Measurements from ENCODE around the gene LHFPL2.
A peak's percentile ranks its signal among the peaks of the same experiment; 100 is the strongest.

LHFPL2 gene

DNA sequence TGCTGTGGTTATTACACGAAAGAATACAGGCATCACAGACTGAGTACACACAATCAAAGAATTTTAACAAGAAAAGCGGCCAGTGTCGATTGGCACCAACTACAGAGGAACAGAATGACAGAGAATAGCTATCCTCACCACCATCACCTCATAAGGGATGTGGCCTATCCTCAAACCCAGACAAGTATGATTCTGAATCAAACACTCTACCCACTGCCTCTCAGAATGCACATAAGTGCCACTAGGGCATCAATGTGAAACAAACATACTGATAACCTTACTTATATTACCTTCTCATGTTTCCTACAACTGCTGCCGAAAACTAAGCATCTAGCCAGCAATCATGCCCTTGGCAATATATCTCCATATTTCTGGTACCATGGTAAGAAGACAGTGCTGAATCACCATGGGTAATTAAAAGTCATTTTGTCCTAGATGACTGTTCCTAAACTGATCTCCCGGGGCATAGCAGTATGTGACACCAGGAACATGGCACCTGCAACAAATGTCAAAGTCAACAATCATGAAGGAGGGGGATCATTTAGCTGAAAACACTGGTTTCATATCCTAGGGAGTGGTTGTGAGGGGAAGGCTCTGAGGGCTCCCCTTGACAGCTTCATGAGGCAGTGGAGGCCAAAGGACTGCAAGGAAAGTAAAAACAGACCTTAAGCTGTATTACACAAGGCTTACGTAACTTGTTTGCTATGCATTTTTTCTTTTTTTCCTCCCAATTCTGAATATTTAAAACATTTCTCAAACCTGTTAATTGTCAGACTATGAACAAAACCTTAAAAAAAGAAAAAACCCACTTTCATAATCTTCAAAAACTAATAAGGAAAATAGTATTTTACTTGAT, 88.3 kb downstream of the LHFPL2 start:
- Histone ChIP-seq H3K4me1 (ENCODE audit: control insufficient read depth, insufficient read depth, low read length, unreplicated experiment) (no peaks in the 10 kb centered on the region), H2AFZ (ENCODE audit: low read length, unreplicated experiment) (no peak overlapping the region), H3K27ac (ENCODE audit: low read depth, low read length) (no peak overlapping the region), H3K4me3 (ENCODE audit: low read depth, low read length) (no peak overlapping the region), H3K36me3 (ENCODE audit: insufficient read depth, low read length) (peaks cover 13% of the 10 kb centered on the region), H3K79me2 (ENCODE audit: control insufficient read depth, insufficient read depth, low read length, unreplicated experiment) (no peaks in the 10 kb centered on the region), H3K27me3 (ENCODE audit: insufficient read depth, low read length) (no peaks in the 10 kb centered on the region)

DNA sequence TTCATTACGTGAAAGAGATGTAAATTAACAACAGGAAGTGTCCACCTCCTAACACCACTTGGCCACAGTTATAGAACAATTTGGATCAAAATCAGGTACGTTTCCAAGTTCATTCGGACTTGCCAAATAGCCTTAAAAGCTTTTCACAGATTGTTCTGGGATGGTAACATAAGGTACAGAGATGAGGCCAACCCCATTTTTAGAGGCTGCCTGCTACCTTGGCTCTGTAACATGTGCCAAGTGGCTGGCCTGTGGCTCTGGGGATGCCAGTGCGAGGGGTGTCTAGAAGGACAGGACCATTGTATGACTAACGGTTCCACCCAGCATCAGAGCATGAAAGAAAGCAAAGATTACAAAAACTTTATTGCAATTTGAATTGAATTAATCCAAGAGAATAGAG, 91.0 kb downstream of the LHFPL2 start:
- Histone ChIP-seq H3K36me3 (ENCODE audit: insufficient read depth, low read length) (peaks cover 5% of the 10 kb centered on the region; the same call in 1 of the 2 replicates), H2AFZ (ENCODE audit: low read length, unreplicated experiment) (no peak overlapping the region), H3K27ac (ENCODE audit: low read depth, low read length) (no peak overlapping the region), H3K27me3 (ENCODE audit: insufficient read depth, low read length) (no peaks in the 10 kb centered on the region), H3K79me2 (ENCODE audit: control insufficient read depth, insufficient read depth, low read length, unreplicated experiment) (no peaks in the 10 kb centered on the region), H3K4me1 (ENCODE audit: control insufficient read depth, insufficient read depth, low read length, unreplicated experiment) (no peaks in the 10 kb centered on the region), H3K4me3 (ENCODE audit: low read depth, low read length) (no peak overlapping the region)

DNA sequence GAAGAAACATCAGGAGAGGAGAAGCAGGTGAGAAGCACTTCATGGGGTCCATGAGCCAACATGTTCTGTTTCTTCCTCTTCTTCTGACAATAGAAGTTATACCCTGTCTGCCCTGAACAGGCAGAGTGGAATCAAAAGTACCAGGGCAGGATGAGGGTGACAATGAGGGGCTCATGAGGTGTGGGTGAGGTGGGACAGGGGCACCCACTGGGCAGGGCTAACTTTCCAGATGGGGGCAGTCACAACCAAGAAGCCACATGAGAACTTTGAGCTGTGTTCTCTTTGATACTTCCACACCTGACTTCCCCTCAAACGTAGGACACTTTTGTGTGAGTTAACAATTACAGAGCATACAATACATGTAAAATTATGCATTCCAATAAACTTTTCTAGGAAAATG, 92.7 kb downstream of the LHFPL2 start:
- no peak overlapping the region for H2AFZ ChIP-seq (ENCODE audit: low read length, unreplicated experiment)
- no peaks in the 10 kb centered on the region for H3K27me3 ChIP-seq (ENCODE audit: insufficient read depth, low read length)
- no peaks in the 10 kb centered on the region for H3K79me2 ChIP-seq (ENCODE audit: control insufficient read depth, insufficient read depth, low read length, unreplicated experiment)
- H3K4me1 ChIP-seq (ENCODE audit: control insufficient read depth, insufficient read depth, low read length, unreplicated experiment) = peaks cover 4% of the 10 kb centered on the region
- H3K4me3 ChIP-seq (ENCODE audit: low read depth, low read length) = no peak overlapping the region
- H3K36me3 ChIP-seq (ENCODE audit: insufficient read depth, low read length) = peaks cover 5% of the 10 kb centered on the region; the same call in 1 of the 2 replicates
- H3K27ac ChIP-seq (ENCODE audit: low read depth, low read length) = no peak overlapping the region

DNA sequence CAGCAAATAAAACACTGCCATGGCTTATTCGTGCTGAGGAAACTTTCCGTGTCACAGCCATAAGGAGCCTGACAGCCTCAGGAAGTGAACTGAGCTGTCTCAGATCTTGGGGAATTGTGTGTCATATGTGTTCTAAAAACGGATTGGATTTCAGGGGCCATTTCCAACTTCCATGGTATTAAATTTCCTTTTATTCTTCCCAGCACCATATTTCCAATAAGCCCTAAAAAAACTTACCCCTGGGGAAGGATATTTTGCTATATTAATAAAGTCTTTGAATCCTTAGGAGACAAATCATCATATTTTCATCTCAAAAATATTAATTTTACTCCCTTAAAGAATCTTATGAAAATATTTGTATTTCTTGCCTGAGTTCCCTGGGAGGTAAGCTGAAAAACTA, 93.9 kb downstream of the LHFPL2 start:
- no peaks in the 10 kb centered on the region for H3K79me2 ChIP-seq (ENCODE audit: control insufficient read depth, insufficient read depth, low read length, unreplicated experiment)

DNA sequence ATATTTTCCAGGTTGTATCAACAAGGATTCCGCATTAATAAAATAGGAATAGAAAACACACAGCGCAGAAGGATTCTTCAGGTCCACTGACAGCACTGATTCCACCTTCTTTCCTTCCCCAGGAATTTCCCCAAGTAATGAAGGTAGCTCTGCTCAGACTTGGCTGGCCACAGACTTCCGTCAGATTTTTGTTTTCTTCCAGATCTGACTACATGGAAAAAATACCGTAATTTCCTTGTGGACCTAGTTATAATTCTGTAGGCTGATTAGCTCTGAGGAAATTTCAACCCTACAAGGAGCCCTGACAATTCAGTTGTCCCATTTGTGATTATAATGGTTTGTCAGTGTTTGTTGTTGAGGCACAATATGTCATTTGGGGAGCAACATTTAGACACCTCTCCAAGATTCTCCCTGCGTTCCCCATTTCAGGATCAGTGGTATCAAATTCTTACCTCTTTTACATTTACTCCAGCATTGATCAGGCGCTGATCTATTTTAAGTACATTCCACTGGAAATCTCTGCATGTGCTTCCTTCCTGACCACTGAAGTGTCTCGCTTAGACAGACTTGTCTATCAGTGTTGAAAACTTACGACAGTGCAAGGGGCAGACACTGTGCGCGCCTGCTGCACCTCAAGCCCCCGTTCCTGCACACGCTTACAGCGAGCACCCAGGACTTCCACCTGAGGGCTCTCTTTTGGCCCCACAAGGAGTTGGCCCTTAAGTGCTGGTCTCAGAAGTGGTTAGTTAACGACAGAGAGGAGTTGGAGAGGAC, 94.8 kb downstream of the LHFPL2 start:
- peaks cover 5% of the 10 kb centered on the region; the same call in 1 of the 2 replicates for H3K36me3 ChIP-seq (ENCODE audit: insufficient read depth, low read length)
- H3K79me2 ChIP-seq (ENCODE audit: control insufficient read depth, insufficient read depth, low read length, unreplicated experiment) = no peaks in the 10 kb centered on the region
- no peak overlapping the region for H3K27ac ChIP-seq (ENCODE audit: low read depth, low read length)
- peaks cover 15% of the 10 kb centered on the region for H3K4me1 ChIP-seq (ENCODE audit: control insufficient read depth, insufficient read depth, low read length, unreplicated experiment)
- no peak overlapping the region for H3K4me3 ChIP-seq (ENCODE audit: low read depth, low read length)
- H2AFZ ChIP-seq (ENCODE audit: low read length, unreplicated experiment) = no peak overlapping the region
- H3K27me3 ChIP-seq (ENCODE audit: insufficient read depth, low read length) = no peaks in the 10 kb centered on the region

More for the DNA sequence above, 93.9 kb downstream of the LHFPL2 start:
- Histone ChIP-seq H3K36me3 (ENCODE audit: insufficient read depth, low read length) (peaks cover 5% of the 10 kb centered on the region; the same call in 1 of the 2 replicates), H3K4me3 (ENCODE audit: low read depth, low read length) (no peak overlapping the region), H2AFZ (ENCODE audit: low read length, unreplicated experiment) (no peak overlapping the region), H3K27ac (ENCODE audit: low read depth, low read length) (no peak overlapping the region), H3K4me1 (ENCODE audit: control insufficient read depth, insufficient read depth, low read length, unreplicated experiment) (peaks cover 7% of the 10 kb centered on the region), H3K27me3 (ENCODE audit: insufficient read depth, low read length) (no peaks in the 10 kb centered on the region)

DNA sequence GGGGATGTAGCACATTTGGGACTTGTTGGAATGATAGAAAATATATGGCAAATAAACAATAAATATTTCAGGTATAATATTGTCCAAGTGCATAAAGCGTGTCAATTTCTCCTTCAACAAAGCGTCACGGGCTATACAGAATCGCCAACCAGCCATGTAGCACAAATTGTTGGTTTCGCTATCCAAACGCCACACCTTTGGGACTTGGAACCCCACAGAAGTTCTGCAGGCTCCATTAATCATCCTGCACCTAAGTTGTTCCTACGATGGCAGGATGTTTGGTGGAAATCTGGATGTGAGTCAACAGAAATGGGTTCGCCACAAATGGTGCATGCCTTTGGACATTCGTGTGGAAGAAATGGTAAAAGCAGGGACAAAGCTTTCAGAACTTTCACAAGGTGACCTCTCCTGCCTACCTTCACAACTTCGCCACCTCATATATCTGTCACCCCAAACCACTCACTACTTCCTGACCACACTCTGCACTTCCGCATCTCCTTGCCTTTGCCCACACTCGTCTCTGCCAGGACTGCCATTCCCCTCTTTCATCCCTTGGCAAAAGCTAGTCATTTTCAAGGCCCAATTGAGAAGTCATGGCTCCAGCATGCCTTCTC, 95.7 kb downstream of the LHFPL2 start:
- Histone ChIP-seq H3K36me3 (ENCODE audit: insufficient read depth, low read length) (peaks cover 5% of the 10 kb centered on the region; the same call in 1 of the 2 replicates), H3K4me3 (ENCODE audit: low read depth, low read length) (no peak overlapping the region), H2AFZ (ENCODE audit: low read length, unreplicated experiment) (no peak overlapping the region), H3K79me2 (ENCODE audit: control insufficient read depth, insufficient read depth, low read length, unreplicated experiment) (no peaks in the 10 kb centered on the region), H3K27me3 (ENCODE audit: insufficient read depth, low read length) (no peaks in the 10 kb centered on the region), H3K4me1 (ENCODE audit: control insufficient read depth, insufficient read depth, low read length, unreplicated experiment) (peaks cover 24% of the 10 kb centered on the region), H3K27ac (ENCODE audit: low read depth, low read length) (no peak overlapping the region)

DNA sequence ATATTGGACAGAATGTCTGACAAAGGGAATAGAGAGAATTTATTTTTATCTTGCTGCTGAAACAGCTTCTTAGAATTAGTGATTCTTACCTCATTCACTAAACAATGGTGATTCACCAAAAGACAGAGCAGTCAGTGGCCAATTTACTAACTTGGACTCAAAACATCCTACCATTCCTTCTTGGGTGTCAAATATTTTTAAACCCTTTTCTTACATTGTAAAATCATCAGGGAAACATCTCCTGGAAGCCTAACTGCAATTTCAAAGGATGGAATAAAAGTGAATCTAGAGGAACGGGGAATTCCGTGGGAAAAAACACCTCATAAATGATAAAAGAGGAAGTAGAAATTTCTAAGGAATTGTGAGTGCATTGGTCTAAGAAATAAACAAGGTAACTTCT, 97.7 kb downstream of the LHFPL2 start:
- H3K4me3 ChIP-seq (ENCODE audit: low read depth, low read length) = no peak overlapping the region
- H3K27me3 ChIP-seq (ENCODE audit: insufficient read depth, low read length) = no peaks in the 10 kb centered on the region
- peaks cover 44% of the 10 kb centered on the region for H3K4me1 ChIP-seq (ENCODE audit: control insufficient read depth, insufficient read depth, low read length, unreplicated experiment)
- no peak overlapping the region for H2AFZ ChIP-seq (ENCODE audit: low read length, unreplicated experiment)
- peaks cover 2% of the 10 kb centered on the region for H3K79me2 ChIP-seq (ENCODE audit: control insufficient read depth, insufficient read depth, low read length, unreplicated experiment)
- H3K27ac ChIP-seq (ENCODE audit: low read depth, low read length) = peak overlapping the region; percentile 67
- H3K36me3 ChIP-seq (ENCODE audit: insufficient read depth, low read length) = peaks cover 5% of the 10 kb centered on the region; the same call in 1 of the 2 replicates

DNA sequence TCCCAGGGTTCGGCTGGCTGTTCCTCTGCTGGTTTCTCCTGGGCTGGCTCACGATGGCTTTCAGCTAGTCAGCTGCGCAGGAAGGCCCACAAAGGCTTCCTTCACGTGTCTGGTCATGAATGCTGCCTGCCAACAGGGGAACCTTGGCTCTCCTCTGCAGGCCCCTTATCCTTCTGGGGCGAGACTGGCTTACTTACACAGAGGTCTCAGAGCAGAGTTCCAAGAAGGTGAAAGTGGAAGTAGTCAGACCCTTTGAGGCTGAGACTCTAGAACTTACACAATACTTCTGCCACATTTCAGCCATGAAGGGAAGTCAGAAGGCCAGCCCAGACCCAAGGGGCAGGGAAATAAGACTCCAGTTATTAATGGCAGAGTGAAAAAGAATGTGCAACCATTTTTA, 99.5 kb downstream of the LHFPL2 start:
- Histone ChIP-seq H3K27me3 (ENCODE audit: insufficient read depth, low read length) (no peaks in the 10 kb centered on the region), H3K4me3 (ENCODE audit: low read depth, low read length) (no peak overlapping the region), H3K27ac (ENCODE audit: low read depth, low read length) (peak overlapping the region; percentile 88), H3K36me3 (ENCODE audit: insufficient read depth, low read length) (peaks cover 5% of the 10 kb centered on the region; the same call in 1 of the 2 replicates), H2AFZ (ENCODE audit: low read length, unreplicated experiment) (no peak overlapping the region), H3K79me2 (ENCODE audit: control insufficient read depth, insufficient read depth, low read length, unreplicated experiment) (peaks cover 10% of the 10 kb centered on the region), H3K4me1 (ENCODE audit: control insufficient read depth, insufficient read depth, low read length, unreplicated experiment) (peaks cover 56% of the 10 kb centered on the region)

DNA sequence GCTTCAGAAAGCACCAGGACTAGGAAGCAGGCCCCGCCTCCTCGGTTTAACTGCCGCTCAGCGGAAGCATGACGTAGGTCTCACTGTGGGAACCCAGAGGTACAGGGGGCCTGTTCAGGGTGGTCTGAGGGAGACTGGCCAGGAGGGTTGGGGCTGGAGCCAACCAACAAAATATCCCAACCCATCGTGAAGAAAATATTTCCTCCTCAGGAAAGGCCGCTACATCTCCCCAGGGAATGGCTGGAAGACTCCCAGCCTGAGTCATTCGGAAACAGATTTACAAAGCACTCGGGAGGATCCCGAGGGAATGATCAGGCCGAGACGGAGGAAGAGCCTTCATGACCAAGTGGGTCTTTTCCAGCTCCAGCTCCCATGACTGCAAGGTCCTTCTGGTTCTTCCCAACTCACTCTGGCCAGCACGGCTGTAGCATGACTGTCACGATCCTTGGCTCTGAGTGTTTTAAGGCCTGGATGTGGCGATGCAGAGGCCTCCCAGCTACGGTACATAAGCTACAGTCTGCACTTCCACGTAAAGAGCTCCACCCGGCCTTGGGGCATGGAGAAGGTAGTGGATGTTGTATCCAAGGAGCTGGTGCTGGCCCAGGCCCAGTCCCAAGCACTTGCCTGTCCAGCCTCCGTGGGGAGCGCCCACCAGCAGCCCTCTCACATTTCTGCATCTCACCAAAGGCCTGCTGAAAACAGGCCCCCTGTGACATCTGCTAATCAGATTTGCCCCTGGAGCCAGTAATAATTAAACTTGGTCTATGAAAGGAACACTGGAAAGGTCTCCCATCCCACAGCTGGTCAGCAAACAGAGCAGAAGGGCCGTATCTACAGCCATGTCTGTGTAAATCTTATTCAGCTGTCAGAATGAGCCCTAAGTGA, 100.6 kb downstream of the LHFPL2 start:
- Histone ChIP-seq H3K4me3 (ENCODE audit: low read depth, low read length) (peak overlapping the region; percentile 8), H2AFZ (ENCODE audit: low read length, unreplicated experiment) (no peak overlapping the region), H3K27me3 (ENCODE audit: insufficient read depth, low read length) (no peaks in the 10 kb centered on the region), H3K36me3 (ENCODE audit: insufficient read depth, low read length) (no peaks in the 10 kb centered on the region), H3K79me2 (ENCODE audit: control insufficient read depth, insufficient read depth, low read length, unreplicated experiment) (peaks cover 10% of the 10 kb centered on the region), H3K4me1 (ENCODE audit: control insufficient read depth, insufficient read depth, low read length, unreplicated experiment) (peaks cover 58% of the 10 kb centered on the region), H3K27ac (ENCODE audit: low read depth, low read length) (peak overlapping the region; percentile 88)

DNA sequence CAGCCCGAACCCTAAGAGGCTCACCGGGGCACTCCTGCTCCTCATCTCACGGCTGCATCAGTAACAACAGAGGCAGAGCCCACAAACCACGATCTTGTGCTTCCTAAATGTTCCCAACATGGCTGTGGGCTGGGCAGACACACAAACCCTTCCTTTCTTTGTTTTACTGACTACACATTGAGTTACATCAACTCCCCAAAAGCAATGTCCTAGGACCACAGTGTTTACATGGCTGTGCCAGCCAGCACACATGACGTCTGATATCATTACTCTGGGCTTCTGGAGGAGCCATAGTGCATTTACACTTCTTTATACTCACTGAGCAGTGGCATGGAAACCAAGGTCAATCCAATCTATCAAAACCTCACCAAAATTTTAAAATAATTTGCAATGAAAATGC, 101.4 kb downstream of the LHFPL2 start:
- Histone ChIP-seq H3K27ac (ENCODE audit: low read depth, low read length) (peak overlapping the region; percentile 88), H3K79me2 (ENCODE audit: control insufficient read depth, insufficient read depth, low read length, unreplicated experiment) (peaks cover 10% of the 10 kb centered on the region), H3K4me3 (ENCODE audit: low read depth, low read length) (peak overlapping the region; percentile 8), H3K36me3 (ENCODE audit: insufficient read depth, low read length) (no peaks in the 10 kb centered on the region), H3K4me1 (ENCODE audit: control insufficient read depth, insufficient read depth, low read length, unreplicated experiment) (peaks cover 58% of the 10 kb centered on the region), H3K27me3 (ENCODE audit: insufficient read depth, low read length) (no peaks in the 10 kb centered on the region), H2AFZ (ENCODE audit: low read length, unreplicated experiment) (no peak overlapping the region)
